ENCODE measurements around the gene DHCR7.

Gene DHCR7, protein sequence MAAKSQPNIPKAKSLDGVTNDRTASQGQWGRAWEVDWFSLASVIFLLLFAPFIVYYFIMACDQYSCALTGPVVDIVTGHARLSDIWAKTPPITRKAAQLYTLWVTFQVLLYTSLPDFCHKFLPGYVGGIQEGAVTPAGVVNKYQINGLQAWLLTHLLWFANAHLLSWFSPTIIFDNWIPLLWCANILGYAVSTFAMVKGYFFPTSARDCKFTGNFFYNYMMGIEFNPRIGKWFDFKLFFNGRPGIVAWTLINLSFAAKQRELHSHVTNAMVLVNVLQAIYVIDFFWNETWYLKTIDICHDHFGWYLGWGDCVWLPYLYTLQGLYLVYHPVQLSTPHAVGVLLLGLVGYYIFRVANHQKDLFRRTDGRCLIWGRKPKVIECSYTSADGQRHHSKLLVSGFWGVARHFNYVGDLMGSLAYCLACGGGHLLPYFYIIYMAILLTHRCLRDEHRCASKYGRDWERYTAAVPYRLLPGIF

DNA sequence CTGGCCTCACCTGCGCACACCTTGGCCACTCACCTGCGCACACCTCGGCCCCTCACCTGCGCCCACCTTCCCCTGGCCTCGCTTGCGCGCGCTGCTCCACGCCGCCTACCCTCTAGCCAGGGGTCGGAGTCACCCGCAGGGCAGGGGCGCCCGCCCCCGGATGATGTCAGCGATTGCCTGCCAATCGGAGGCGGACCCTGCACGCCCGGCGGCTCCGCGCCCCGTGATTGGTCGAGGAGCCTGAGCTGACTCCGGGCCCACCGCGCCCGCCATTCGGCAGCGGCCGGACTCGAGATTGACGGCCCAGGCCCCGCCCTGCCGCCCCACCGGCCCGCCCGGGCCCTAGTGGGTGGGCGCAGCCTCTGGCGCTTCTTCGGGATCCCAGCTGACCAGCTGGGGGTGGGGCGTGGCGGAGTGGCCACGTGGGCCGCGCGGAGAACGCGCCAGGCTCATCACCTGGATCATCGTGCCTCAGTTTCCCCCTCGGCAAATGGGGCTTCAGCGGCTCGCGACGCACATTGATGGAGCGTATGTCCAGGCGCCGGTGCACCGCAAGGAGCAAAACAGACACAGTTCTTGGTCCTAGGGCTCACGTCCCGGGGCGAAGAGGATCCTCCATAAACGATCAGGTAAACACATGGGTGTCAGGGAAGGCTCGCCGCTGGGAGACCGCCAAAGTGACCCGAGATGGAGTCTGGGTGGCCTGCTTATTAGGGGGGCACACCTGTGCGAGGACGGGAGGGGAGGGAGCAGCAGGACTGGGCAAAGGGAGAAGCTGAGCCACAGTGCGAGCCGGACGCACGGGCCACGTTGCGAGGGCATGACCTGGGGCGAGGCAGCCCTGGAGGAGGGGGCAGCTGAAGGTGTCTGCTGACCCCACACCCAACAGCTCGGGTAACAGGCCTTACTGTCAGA is at the start of gene DHCR7:
TSS of gene DHCR7 (minus strand) at position 137 of the 915 bp plus-strand sequence. CDS start 3,441 bp downstream, outside the sequence.
- in situ Hi-C loops (cut with HindIII; ENCODE audit: low sequenced_read_pairs) = no loop called here

DNA sequence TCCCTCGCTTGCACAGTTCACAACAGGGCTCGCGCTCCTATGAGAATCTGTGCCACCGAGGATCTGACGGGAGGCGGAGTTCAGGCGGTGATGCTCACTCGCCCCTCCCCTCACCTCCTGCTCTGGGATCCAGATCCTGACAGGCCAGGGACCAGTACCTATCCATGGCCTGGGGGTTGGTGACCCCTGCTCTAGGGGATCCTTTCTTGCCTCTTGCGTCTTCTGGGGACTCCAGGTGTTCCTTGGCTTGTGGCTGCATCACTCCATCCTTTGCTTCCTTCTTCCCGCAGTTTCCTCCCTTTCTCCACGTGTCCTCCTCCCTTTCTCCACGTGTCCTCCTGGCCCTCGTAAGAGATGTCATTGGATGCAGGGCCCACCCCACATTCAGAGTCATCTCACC is 48.2 kb upstream of the DHCR7 start:
- in situ Hi-C loops (cut with HindIII; ENCODE audit: low sequenced_read_pairs) = no loop called here

DNA sequence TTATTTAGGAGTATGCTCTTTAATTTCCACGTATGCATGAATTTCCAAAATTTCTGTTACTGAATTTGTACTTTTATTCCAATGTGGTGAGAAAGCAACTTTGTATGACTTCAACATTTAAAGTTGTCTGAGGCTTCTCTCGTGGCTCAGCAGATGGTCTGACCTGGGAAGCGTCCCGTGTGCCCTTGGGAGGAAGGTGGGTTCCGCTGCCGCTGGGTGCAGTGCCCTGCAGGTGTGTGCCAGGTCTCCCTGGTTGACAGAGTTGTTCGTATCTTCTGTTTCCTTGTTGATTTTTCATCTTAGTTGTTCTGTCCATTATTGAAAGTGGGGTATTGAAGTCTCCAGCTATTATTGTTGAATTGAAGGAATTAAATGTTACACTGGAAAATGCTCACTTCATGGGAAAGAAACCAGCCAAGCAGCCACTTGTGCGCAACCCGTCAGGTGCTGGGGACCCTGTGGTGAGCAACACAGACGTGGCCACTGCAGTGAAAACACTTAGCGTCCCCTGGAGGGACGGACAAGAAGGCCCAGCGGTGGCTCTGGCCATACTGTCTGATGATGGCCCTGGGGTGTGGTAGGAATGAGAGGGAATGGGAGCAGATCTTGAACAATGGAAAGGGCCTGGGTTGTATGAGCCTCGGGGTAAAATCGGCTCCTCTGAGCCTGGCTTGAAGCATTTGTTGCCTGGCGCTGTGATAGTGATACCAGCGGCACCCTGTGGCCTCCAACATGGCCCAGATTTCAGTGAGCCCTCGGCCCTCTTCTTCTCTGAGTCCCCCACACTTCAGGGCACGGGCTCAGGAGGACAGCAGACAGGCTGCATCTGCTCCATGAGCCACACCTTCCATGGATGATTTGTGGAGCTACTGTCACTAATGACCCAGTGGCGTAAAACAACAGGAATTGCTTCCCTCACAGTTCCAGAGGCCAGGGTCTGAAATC is 47.4 kb upstream of the DHCR7 start:
- in situ Hi-C loops (cut with HindIII; ENCODE audit: low sequenced_read_pairs) = no loop called here

DNA sequence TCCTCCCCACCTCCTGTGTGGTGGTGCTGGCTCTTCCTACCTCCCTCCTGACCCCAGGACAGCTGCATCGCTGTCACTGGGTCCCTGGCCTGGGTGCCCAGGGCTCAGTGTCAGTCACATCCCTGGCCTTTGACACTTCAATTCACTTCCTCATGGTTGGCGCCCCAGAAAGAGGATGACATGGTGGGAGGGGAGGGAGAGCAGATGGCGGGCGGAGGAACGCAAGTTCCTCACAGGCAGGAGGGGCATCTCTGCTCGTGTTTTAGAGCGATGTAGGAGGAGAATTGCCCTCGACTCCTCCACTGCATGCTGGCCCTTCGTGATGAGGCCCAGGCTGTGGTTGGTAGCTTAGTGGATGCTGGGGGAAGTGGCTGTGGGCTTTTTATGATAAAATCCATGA is 43.7 kb upstream of the DHCR7 start:
- in situ Hi-C loops (cut with HindIII; ENCODE audit: low sequenced_read_pairs) = no loop called here

DNA sequence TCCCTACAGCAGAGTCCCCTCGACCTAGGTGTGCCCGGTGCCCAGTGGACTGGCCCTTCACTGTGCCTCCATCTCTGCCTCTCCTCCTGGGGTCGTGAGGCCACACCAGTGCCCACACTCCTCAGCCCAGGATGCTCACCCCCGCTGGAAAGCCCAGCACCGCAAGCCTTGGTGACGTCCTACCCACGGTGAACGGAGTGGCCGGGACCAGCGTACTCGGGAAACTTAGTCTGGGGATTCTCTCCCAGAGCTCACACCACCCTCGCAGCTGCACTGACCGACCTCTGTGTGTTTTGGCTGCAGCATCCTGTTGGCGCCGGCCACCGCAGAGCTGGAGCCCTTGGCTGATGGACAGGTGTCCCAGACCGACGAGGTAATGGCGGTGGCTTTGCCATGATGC is 43.3 kb upstream of the DHCR7 start:
- in situ Hi-C loops (cut with HindIII; ENCODE audit: low sequenced_read_pairs) = no loop called here

DNA sequence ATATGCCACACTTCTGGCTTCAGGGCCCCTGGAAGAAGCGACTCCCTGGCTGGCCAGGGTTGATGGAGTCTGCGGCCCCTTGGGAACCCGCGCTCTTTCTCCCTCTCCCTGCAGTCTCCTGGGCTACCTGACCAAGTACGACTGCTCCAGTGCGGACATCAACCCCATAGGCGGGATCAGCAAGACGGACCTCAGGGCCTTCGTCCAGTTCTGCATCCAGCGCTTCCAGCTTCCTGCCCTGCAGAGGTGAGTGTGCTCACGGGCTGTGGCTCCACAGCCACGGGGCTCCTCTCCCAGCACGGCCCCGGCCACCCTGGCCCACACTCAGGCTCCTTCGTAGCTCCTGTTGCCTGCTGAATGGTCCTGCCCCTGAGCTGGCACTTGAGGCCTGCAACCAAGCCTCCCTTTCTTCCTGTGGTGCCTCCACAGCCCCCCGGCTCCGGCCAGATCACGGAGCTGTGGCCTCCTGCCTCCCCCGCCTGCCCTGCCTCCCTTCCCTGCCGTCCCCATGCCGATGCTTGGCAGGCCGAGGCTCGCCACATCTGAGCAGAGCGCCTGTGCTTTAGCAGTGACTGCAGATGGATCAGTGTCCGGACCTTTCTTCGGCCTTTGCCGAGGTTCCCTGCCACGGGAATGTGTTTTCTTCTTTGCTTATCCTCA is 42.7 kb upstream of the DHCR7 start:
- in situ Hi-C loops (cut with HindIII; ENCODE audit: low sequenced_read_pairs) = no loop called here

DNA sequence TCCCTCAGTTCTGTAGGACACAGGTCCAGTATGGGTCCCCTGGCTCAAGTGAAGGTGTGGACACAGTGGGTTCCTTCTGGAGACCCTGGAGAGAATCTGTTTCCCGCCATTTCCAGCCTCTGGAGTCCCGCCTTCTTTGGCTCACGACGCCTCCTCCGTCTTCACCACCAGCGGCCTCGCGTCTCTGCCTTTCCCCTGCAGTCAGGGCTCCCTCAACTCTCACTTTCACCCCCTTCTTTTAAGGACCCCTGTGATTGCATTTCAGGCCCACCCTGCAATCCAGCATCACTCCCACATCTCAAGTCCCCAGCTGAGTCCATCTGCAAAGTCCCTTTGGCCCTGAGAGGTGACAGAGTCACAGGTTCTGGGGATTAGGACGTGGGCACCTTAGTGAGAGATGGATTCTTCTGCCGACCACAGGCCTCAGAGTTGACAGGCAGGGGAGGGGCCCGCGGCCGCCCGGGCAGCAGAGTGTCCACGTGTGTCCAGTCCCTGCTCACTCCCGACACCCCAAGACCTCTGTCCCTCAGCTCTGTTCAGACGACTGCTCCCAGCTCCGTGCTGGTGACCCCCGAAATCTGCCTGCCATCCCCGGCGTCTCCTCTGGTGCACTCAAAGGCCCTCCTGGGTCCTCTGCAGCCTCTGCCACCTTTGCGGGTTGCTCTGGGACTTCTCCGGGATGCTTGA is 42.0 kb upstream of the DHCR7 start:
- in situ Hi-C loops (cut with HindIII; ENCODE audit: low sequenced_read_pairs) = no loop called here

DNA sequence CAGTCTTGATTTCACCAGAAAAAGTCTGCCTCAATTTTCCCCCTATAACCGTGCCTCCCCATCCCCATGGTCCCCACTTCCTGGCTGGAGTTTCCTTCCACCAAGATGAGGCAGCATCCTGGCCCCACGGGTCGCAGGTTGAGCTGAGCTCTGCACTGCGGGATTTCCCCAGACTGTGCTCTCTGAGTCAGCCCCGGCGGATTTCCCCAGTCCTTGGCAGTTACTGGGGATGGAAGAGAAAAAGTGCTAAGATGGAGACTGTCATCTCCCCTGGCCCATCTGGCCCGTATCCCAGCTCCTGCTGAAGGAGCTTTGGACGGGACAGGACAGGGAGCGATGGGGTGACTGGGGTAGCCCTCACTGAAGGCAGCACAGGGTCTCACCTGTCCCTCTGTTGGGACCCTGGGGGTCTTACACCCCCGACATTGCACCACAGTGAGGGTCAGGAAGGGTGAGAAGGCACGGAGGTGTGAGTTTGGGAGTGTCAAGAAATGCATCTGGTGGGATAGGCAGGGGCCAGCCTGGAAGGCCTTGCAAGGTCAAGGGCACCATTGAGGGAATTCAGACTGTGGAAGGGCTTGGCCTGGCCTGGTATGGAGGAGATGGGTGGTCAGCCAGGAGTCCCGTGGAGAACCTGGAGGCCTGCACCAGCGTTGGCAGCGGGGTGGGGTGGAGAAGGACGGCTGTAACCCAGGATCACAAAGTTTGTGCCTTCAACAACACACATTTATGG is 41.3 kb upstream of the DHCR7 start:
- in situ Hi-C loops (cut with HindIII; ENCODE audit: low sequenced_read_pairs) = no loop called here

DNA sequence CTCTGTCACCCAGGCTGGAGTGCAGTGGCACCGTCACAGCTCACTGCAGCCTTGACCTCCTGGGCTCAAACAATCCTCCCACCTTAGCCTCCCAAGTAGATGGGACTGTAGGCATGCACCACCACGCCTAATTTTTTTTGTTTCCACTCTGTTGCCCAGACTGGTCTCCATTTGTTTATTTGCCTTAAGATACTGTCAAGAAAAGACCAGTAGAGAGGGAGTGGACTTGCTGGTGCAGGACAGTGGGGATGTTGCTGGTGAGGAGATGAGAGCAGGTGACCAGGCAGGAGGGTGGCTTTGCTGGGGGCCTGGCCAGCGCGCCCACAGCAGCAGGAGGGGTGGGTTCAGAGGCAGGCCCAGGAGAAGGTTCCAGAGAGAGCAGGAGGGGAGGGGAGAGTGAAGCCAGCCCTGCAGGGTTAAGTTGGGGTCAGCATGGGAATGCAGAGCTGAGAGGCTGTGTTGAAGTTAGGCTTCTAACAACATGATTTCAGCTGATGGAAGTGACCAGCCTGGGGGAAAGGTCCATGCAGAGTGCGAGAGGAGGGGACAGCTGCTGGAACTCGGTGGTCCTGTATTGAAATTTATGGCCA is 40.6 kb upstream of the DHCR7 start:
- in situ Hi-C loops (cut with HindIII; ENCODE audit: low sequenced_read_pairs) = no loop called here

DNA sequence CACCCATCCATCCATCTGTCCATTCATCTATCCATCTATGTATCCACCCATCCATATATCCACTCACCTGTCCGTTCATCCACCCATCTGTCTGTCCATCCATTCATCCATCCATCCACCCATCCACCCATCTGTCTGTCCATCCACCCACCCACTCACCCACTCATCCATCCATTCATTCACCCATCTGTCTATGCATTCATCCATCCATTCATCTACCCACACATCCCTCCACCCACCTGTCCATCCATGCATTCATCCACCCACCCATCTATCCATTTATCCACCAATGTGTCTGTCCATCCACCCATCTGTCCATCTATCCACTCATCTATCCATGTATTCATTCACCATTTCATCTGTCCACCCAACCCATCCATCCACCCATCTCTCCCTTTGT is 38.1 kb upstream of the DHCR7 start:
- in situ Hi-C loops (cut with HindIII; ENCODE audit: low sequenced_read_pairs) = no loop called here

DNA sequence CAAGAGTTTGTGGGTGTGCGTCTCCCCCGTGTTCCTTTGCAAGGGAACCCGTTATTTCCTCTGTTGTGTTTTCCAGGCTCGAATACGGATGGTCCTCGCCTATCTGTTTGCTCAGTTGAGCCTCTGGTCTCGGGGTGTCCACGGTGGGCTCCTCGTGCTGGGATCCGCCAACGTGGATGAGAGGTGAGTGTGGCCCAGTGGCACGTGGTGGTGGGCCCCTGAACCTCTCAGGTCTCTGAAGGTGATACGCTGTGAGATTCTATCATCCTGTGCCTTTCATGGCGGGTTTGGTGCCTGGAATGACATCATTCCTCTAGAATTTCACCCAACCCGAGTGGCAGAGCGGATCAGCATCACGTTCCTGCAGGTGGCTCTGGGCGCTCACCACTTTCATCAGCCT is 37.3 kb upstream of the DHCR7 start:
- in situ Hi-C loops (cut with HindIII; ENCODE audit: low sequenced_read_pairs) = no loop called here

DNA sequence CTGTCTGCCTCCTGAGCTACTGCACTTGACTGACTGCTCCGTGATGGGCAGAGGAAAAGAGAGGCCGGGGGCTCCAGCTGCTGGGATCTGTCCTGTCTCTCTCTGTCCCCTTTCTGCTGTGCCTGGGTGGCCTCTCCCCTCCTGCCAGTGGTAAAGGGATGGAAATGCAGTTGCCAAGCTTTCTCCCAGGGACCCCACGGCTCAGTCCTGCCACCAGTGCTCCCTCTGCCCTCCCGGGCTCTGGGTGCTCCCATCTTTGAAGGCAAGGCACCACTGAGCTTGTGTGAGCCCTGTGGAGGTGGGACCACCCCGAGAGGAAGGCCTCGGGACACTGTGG is 36.8 kb upstream of the DHCR7 start:
- in situ Hi-C loops (cut with HindIII; ENCODE audit: low sequenced_read_pairs) = no loop called here

DNA sequence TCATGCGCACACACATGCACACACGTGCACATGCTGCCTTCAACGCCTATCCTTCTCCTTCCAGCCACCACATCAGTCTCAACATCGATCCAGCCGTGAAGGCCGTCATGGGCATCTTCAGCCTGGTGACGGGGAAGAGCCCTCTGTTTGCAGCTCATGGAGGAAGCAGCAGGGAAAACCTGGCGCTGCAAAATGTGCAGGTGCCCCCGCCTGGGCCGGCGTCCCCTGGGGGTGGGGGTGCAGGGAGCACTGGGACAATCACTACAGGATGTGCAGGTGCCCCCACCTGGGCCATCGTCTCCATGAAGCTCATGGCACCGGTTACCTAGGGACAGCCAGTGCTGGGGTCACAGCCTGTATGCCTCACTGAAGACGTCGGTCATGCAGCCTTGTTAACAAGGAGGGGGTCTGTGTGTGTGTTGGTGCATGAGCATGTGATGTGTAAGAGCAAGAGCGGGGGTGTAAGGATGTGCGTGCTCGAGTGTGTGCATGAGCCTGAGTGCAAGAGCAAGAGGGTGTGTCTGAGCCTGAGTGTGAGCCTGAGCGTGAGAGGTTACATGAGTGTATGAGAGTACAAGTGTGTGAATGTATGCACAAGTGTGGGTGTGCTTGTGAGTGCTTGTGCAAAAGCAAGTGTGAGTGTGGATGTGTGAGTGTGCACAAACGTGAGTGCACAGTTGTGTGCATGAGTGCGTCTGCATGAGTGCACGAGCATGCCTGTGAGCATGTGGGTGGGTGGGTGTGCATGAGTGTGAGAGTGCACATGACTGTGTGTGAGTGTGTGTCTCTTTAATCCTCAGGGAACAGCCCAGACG is 36.3 kb upstream of the DHCR7 start:
- in situ Hi-C loops (cut with HindIII; ENCODE audit: low sequenced_read_pairs) = no loop called here

DNA sequence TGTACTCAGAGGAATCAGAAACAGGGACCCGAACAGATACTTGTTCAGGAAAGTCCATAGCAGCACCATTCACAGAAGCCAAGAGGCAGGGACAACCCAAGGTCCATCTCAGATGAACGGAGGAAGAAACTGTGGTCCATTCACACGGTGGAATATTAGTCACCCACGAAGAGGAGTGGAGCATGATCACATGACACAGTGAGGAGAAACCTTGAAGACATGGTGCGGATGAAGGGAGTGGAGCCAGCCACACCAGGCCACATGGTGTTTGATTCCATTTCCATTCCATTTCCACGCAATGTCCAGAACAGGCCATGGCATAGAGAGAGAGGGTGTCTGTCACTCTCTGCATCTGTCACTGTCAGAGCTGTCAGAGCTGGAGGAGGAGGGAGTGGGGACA is 35.5 kb upstream of the DHCR7 start:
- in situ Hi-C loops (cut with HindIII; ENCODE audit: low sequenced_read_pairs) = no loop called here

DNA sequence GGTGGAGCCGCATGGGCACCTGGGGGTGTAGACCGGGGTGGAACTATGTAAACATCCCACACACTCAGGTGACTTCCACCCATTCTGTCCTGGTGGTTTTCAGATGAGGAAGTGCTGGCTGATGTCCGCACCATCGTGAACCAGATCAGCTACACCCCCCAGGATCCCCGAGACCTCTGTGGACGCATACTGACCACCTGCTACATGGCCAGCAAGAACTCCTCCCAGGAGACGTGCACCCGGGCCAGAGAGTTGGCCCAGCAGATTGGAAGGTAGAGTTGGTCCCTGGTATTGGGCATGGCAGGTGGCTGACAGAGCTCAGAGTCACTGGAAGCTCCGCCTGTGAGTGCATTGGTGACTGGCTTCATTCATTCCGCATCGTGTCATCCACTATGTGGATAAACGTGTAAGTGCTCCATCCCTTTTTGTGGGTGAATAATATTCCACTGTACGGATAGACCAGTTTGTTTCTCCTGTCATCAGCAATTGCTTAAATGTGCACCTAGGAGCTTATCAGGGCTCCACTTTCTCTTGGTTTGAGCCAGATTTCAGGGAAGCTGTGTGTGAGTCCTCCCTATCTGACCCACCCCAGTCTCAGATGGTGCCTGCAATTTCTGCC is 34.7 kb upstream of the DHCR7 start:
- in situ Hi-C loops (cut with HindIII; ENCODE audit: low sequenced_read_pairs) = no loop called here

DNA sequence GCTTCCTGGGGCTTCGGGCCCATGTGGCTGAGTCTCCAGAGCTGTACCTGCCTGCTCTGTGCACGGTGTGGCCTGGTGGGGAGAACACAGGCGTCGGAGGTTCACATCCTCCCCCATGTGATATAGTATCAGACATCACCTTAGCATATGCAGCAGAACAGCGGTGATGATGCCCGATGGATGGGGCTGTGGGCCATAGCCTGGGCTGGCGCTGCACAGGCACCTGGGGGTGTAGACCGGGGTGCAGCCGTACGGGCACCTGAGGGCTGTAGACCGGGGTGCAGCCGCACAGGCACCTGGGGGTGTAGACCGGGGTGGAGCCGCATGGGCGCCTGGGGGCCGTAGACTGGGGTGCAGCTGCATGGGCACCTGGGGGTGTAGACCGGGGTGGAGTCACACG is 34.0 kb upstream of the DHCR7 start:
- in situ Hi-C loops (cut with HindIII; ENCODE audit: low sequenced_read_pairs) = no loop called here

Measured in DLD1 (cell line).